Measurements from ENCODE around the gene TBL1X. TPM values are rescaled to one million over a fixed set of nuclear protein-coding genes. Genes with fewer than 3 reads are reported as not detected.

The TBL1X gene
- total and polyA plus RNA-seq, 2 donors (not counting 3 experiments of a cell fraction or from before 2014, with no cell fraction given) = 8.7 to 25.3 TPM

GRCh38 chrX:9738151-9738550, 273.3 kb downstream of the TBL1X start:
- no peaks in the 10 kb centered on the region for H3K79me2 ChIP-seq (ENCODE audit: control insufficient read depth, insufficient read depth, low read length)
- no peak overlapping the region for H3K4me2 ChIP-seq (ENCODE audit: insufficient read depth, low read length)
- no peak overlapping the region for H3K27ac ChIP-seq (ENCODE audit: insufficient read depth, low read depth, low read length)
- H3K9me1 ChIP-seq (replicated peaks; ENCODE audit: control insufficient read depth, extremely low read depth, insufficient read depth, low read length) = no peaks in the 10 kb centered on the region
- H3K4me3 ChIP-seq (replicated peaks in 1 of 3; ENCODE audit: insufficient read depth in 1 of 3, low read depth in 1 of 3, low read length in 3 of 3) = no peak overlapping the region
- H3K27me3 ChIP-seq (ENCODE audit: control insufficient read depth in 2 of 2, insufficient read depth in 2 of 2, low read length in 2 of 2) = no peaks in the 10 kb centered on the region
- intact Hi-C loops (cut with micrococcal nuclease) (no loop called here), dilution Hi-C loops (cut with MboI; ENCODE audit: extremely low pct_ligation_motif_present, low sequenced_read_pairs) (no loop called here)
- ChIA-PET POLR2A (no interaction called here), CTCF (no interaction called here)
- no peaks in the 10 kb centered on the region for H3K36me3 ChIP-seq (ENCODE audit: control insufficient read depth in 2 of 2, extremely low read depth in 1 of 2, insufficient read depth in 2 of 2, low read length in 2 of 2)
- no peak for FAIRE-seq
- DNase-seq (ENCODE audit: low read depth, low spot score) = no peak
- no peak overlapping the region for H2AFZ ChIP-seq (ENCODE audit: low read depth, low read length)
- TF ChIP-seq POLR2A (IDR thresholded peaks at IDR 0.05; ENCODE audit: low read depth, low read length) = no peak
- TF ChIP-seq JUN (IDR thresholded peaks at IDR 0.05; ENCODE audit: borderline replicate concordance, insufficient read depth, insufficient read length, low read depth) = no peak
- no peak for TF ChIP-seq POLR2AphosphoS5 (IDR thresholded peaks at IDR 0.05; ENCODE audit: insufficient read depth, low read depth, low read length)
- no peak overlapping the region for H3K9ac ChIP-seq (replicated peaks; ENCODE audit: extremely low read depth, insufficient read depth, low read length)
- no peaks in the 10 kb centered on the region for H3K9me3 ChIP-seq (replicated peaks; ENCODE audit: control insufficient read depth, insufficient read depth, low read length)
- no peaks in the 10 kb centered on the region for H4K20me1 ChIP-seq (replicated peaks; ENCODE audit: control insufficient read depth, extremely low read depth, insufficient read depth, low read length)
- no TSS peak for BruUV-seq (replicated peaks)
- H3K4me1 ChIP-seq (ENCODE audit: control insufficient read depth, extremely low read depth, insufficient read depth, low read length) = no peaks in the 10 kb centered on the region

GRCh38 chrX:9739130-9739529, 274.3 kb downstream of the TBL1X start:
- DNase-seq (ENCODE audit: low read depth, low spot score) (no peak), FAIRE-seq (no peak)
- no peaks in the 10 kb centered on the region for H3K9me3 ChIP-seq (replicated peaks; ENCODE audit: control insufficient read depth, insufficient read depth, low read length)
- no peaks in the 10 kb centered on the region for H4K20me1 ChIP-seq (replicated peaks; ENCODE audit: control insufficient read depth, extremely low read depth, insufficient read depth, low read length)
- no peak overlapping the region for H3K27ac ChIP-seq (ENCODE audit: insufficient read depth, low read depth, low read length)
- intact Hi-C loops (cut with micrococcal nuclease) = no loop called here
- dilution Hi-C loops (cut with MboI; ENCODE audit: extremely low pct_ligation_motif_present, low sequenced_read_pairs) = no loop called here
- H3K9me1 ChIP-seq (replicated peaks; ENCODE audit: control insufficient read depth, extremely low read depth, insufficient read depth, low read length) = no peaks in the 10 kb centered on the region
- ChIA-PET CTCF (no interaction called here), POLR2A (no interaction called here)
- no TSS peak for BruUV-seq (replicated peaks)
- H2AFZ ChIP-seq (ENCODE audit: low read depth, low read length) = no peak overlapping the region
- no peaks in the 10 kb centered on the region for H3K36me3 ChIP-seq (ENCODE audit: control insufficient read depth in 2 of 2, extremely low read depth in 1 of 2, insufficient read depth in 2 of 2, low read length in 2 of 2)
- no peaks in the 10 kb centered on the region for H3K27me3 ChIP-seq (ENCODE audit: control insufficient read depth in 2 of 2, insufficient read depth in 2 of 2, low read length in 2 of 2)
- H3K4me1 ChIP-seq (ENCODE audit: control insufficient read depth, extremely low read depth, insufficient read depth, low read length) = no peaks in the 10 kb centered on the region
- no peak overlapping the region for H3K9ac ChIP-seq (replicated peaks; ENCODE audit: extremely low read depth, insufficient read depth, low read length)
- H3K4me2 ChIP-seq (ENCODE audit: insufficient read depth, low read length) = no peak overlapping the region
- no peak overlapping the region for H3K4me3 ChIP-seq (replicated peaks in 1 of 3; ENCODE audit: insufficient read depth in 1 of 3, low read depth in 1 of 3, low read length in 3 of 3)
- no peaks in the 10 kb centered on the region for H3K79me2 ChIP-seq (ENCODE audit: control insufficient read depth, insufficient read depth, low read length)
- TF ChIP-seq GATA2 (IDR thresholded peaks at IDR 0.05; ENCODE audit: insufficient read depth, insufficient read length, low read depth, low read length) (no peak), EZH2 (IDR thresholded peaks at IDR 0.05; ENCODE audit: borderline replicate concordance, low read depth, low read length, severe bottlenecking) (no peak), FOS (IDR thresholded peaks at IDR 0.05; ENCODE audit: borderline replicate concordance, insufficient read depth, low read length) (no peak), CTCF (IDR thresholded peaks at IDR 0.05; ENCODE audit: extremely low read depth in 1 of 2, insufficient read depth in 1 of 2, low read depth in 1 of 2, low read length in 2 of 2) (no peak), JUN (IDR thresholded peaks at IDR 0.05; ENCODE audit: borderline replicate concordance, insufficient read depth, insufficient read length, low read depth) (no peak), MAX (IDR thresholded peaks at IDR 0.05; ENCODE audit: insufficient read depth, insufficient read length) (no peak), POLR2A (IDR thresholded peaks at IDR 0.05; ENCODE audit: low read depth, low read length) (no peak), POLR2AphosphoS5 (IDR thresholded peaks at IDR 0.05; ENCODE audit: insufficient read depth, low read depth, low read length) (no peak), MYC (IDR thresholded peaks at IDR 0.05; ENCODE audit: low read depth, low read length) (no peak)

Data from endothelial cell of umbilical vein (primary cell).